IPS-18a (cell line): ENCODE results near the gene MRPL9.
A peak's percentile ranks its signal among the peaks of the same experiment; 100 is the strongest.
"Not testable (repeated sequence)": the region's sequence is repeated elsewhere in the genome, so short reads cannot be mapped to it uniquely, and the experiment has no call there.

Experiments used
- H3K27ac ChIP-seq: one replicate; pipeline ENCODE4 v1.5.1; 2013; ENCODE audit warnings: low read length
- H3K27me3 ChIP-seq: one replicate; pipeline ENCODE4 v1.6.1; 2013; ENCODE audit warnings: mild to moderate bottlenecking, low read length; ENCODE audit not compliant: control insufficient read depth, insufficient read depth
- H3K36me3 ChIP-seq: one replicate; pipeline ENCODE4 v1.6.1; 2013; ENCODE audit warnings: low read depth, low read length; ENCODE audit not compliant: control insufficient read depth
- H3K4me1 ChIP-seq: one replicate; pipeline ENCODE4 v1.6.1; 2013; ENCODE audit warnings: low read depth, low read length; ENCODE audit not compliant: control insufficient read depth
- H3K4me3 ChIP-seq: one replicate; pipeline ENCODE4 v1.5.1; 2013; ENCODE audit warnings: low read length
- H3K9ac ChIP-seq: one replicate; pipeline ENCODE4 v1.6.1; 2013; ENCODE audit warnings: mild to moderate bottlenecking, low read length, moderate library complexity
- H3K9me3 ChIP-seq: one replicate; pipeline ENCODE4 v1.6.1; 2013; ENCODE audit warnings: low read depth, low read length; ENCODE audit not compliant: control insufficient read depth

Gene MRPL9

DNA sequence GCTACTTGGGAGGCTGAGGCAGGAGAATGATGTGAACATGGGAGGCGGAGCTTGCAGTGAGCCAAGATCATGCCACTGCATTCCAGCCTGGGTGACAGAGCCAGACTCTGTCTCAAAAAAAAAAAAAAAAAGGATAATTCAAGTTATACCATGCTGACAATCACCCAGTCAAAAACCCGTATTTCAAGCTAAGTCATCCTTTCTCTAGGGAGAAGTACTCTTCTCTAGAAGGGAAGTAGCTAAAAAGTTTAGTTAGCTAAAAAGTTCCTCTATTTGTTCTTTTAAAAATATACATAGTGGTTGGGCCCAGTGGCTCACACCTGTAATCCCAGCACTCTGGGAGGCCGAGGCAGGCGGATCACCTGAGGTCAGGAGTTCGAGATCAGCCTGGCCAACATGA lies 17.4 kb upstream of the MRPL9 start:
- peaks cover 21% of the 10 kb centered on the region for H3K36me3 ChIP-seq
- not testable (repeated sequence) for H3K27me3 ChIP-seq, H3K4me1 ChIP-seq, H3K27ac ChIP-seq, H3K9ac ChIP-seq, H3K9me3 ChIP-seq, H3K4me3 ChIP-seq

DNA sequence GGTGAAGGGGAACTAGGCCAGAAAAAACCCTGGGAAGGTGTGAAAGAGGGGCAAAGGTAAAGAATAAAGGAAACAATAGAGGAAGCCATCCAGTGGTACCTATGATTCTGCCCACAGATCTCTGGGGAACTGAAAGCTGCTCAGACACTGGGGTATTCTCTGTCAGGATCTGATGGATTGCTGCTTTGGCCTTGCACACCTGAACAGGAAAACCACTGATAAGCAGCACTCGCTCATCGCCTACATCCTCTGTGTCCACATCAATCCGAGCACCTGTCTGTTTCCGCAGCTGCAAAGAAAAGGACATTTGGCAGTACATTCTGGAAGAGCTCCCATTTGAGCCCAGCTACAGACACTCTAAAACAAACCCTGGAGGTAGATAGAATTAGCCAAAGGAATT lies 16.6 kb upstream of the MRPL9 start:
- Histone ChIP-seq H3K27me3 (no peaks in the 10 kb centered on the region), H3K27ac (no peak overlapping the region), H3K36me3 (peaks cover 29% of the 10 kb centered on the region), H3K4me3 (no peak overlapping the region), H3K4me1 (no peaks in the 10 kb centered on the region), H3K9ac (no peak overlapping the region), H3K9me3 (no peaks in the 10 kb centered on the region)

DNA sequence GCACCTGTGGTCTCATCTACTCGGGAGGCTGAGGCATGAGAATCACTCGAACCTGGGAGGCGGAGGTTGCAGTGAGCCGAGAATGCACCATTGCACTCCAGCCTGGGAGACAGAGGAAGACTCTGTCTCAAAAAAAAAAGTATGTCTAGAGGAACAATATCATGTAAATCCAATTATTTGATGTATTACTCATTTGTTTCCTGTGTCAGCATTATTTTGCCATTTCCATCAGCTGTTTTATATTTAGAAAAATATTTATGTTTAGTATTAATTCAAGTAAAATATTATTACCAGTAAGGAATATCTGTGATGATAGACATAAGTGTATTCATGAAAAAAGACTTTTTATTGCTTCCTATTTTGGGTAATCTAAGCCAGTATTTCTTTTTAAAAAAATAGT lies 14.0 kb upstream of the MRPL9 start:
- no peaks in the 10 kb centered on the region for H3K4me1 ChIP-seq
- H3K27me3 ChIP-seq: no peaks in the 10 kb centered on the region
- H3K9ac ChIP-seq: no peak overlapping the region
- H3K36me3 ChIP-seq: peaks cover 44% of the 10 kb centered on the region
- H3K9me3 ChIP-seq: no peaks in the 10 kb centered on the region
- no peak overlapping the region for H3K4me3 ChIP-seq
- H3K27ac ChIP-seq: no peak overlapping the region

DNA sequence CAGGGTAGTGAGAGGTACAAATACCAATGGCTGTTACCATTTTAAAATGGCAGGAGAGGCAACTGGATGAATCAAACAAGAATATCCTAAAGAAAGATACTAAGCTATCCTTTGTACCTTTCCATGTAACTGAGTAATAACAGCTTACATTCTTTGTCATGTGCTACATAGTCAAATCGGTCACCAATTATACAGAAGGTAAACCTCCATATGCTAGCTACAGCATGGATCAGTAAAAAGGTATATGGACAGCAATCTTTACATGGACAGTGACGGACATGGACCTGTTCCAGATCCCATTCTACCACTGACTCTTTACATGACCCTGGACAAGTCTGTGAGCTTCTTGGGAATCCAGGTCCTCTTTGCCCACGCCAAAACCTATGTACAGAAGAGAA lies 13.4 kb upstream of the MRPL9 start:
- peaks cover 44% of the 10 kb centered on the region for H3K36me3 ChIP-seq

DNA sequence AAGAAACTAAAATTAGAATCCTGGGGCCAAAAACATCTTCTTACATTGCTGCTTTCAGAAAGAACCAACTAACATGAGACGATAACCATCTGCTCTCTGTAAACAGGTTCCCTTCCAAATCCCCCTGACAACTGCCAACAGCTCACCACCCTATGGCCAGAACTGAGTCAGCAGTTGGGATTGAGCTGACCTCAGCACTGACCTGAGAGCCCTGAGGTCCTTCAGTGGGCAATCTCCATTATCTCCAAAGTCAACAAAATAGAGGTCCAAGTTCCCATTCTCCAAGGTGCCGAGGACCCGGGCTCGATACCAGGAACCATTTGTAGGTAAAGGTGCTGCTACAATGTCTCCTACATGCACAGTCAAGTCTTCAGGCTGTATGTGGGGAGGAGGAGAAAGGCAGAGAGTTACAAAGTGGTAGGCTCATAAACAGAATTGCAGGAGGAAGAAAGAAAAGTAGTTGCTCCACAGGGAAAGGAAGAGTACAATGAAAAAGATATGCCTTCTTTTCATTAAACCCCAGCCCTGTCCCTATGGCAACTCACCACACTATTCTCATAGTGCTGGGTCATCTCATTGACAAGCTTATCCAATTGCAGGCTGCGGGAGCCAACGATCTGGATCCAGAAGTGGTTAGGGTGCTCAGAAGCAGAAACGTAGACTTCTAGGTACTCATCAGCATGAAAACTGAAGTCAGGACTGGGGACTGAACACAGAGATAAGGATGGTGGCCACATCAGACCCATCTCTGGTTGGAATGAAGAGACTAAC lies 12.8 kb upstream of the MRPL9 start:
- no peaks in the 10 kb centered on the region for H3K4me1 ChIP-seq
- no peak overlapping the region for H3K9ac ChIP-seq
- H3K36me3 ChIP-seq: peaks cover 44% of the 10 kb centered on the region
- no peaks in the 10 kb centered on the region for H3K9me3 ChIP-seq
- no peak overlapping the region for H3K4me3 ChIP-seq
- H3K27ac ChIP-seq: no peak overlapping the region
- H3K27me3 ChIP-seq: no peaks in the 10 kb centered on the region

More for the DNA sequence above, 13.4 kb upstream of the MRPL9 start:
- Histone ChIP-seq H3K27ac (no peak overlapping the region), H3K27me3 (no peaks in the 10 kb centered on the region), H3K4me3 (no peak overlapping the region), H3K4me1 (no peaks in the 10 kb centered on the region), H3K9ac (no peak overlapping the region), H3K9me3 (no peaks in the 10 kb centered on the region)

DNA sequence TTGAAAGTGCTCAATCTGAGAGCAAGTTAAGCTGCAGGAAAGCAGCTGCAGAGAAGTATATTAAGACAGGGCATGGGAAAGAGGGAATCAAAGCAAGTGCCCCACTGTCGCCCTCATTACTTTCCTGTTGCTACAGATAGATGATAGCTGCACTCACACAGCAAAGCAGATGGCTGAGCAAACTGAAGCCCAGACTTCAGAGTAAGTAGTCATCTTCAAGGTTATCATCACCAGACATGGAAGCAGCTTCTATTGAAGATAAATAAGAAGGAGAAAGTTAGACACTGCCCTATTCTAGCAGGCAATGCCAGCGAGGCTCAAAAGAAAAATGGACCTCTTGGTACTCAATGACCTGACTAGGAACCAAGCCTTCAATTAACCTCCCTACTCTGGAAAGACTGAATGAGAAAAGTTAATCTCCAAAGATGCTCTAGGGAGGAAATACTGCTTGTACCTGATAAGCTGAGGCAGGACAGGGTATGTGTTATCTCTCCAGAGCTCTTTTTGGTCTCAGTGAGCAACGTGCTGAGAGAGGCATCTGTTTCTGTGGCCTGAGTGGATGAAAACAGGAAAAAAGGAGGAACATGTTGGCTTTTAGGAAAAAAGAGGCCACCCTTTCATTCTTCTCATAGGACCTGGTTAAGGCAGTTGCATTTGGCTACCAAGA lies 11.1 kb upstream of the MRPL9 start:
- Histone ChIP-seq H3K27me3 (no peaks in the 10 kb centered on the region), H3K27ac (no peak overlapping the region), H3K4me3 (no peak overlapping the region), H3K36me3 (peaks cover 40% of the 10 kb centered on the region), H3K9ac (no peak overlapping the region), H3K4me1 (no peaks in the 10 kb centered on the region), H3K9me3 (no peaks in the 10 kb centered on the region)

DNA sequence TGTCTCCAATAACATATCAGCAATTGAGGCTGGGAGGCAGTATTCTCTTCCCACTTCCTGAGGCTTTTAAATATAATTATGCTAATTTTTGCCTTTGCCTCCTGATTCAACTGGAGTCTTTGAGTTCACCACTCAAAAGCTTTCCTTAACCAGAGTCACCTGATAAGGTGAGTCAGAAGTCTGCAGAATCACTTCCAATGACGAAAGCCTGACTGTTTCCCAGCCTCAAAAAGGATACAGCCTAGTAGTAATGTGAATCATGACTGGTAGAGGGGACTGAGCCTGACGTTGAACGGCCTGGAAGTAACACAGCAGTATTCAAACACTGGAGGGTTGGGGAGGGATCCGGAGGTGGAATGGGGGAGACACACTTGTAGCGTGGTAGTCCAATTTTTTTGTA lies 10.4 kb upstream of the MRPL9 start:
- Histone ChIP-seq H3K27me3 (no peaks in the 10 kb centered on the region), H3K4me1 (no peaks in the 10 kb centered on the region), H3K9me3 (no peaks in the 10 kb centered on the region), H3K27ac (no peak overlapping the region), H3K36me3 (peaks cover 35% of the 10 kb centered on the region), H3K9ac (no peak overlapping the region), H3K4me3 (no peak overlapping the region)

DNA sequence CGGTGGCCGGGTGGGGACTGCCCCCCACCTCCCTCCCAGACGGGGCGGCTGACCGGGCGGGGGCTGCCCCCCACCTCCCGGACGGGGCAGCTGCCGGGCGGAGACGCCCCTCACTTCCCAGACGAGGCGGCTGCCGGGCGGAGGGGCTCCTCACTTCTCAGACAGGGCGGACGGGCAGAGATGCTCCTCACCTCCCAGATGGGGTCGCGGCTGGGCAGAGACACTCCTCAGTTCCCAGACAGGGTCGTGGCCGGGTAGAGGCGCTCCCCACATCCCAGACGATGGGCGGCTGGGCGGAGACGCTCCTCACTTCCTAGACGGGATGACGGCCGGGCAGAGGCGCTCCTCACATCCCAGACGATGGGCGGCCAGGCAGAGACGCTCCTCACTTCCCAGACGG lies 6.0 kb upstream of the MRPL9 start:
- H3K4me3 ChIP-seq, H3K27me3 ChIP-seq, H3K36me3 ChIP-seq, H3K4me1 ChIP-seq, H3K9ac ChIP-seq, H3K27ac ChIP-seq, H3K9me3 ChIP-seq: not testable (repeated sequence)

DNA sequence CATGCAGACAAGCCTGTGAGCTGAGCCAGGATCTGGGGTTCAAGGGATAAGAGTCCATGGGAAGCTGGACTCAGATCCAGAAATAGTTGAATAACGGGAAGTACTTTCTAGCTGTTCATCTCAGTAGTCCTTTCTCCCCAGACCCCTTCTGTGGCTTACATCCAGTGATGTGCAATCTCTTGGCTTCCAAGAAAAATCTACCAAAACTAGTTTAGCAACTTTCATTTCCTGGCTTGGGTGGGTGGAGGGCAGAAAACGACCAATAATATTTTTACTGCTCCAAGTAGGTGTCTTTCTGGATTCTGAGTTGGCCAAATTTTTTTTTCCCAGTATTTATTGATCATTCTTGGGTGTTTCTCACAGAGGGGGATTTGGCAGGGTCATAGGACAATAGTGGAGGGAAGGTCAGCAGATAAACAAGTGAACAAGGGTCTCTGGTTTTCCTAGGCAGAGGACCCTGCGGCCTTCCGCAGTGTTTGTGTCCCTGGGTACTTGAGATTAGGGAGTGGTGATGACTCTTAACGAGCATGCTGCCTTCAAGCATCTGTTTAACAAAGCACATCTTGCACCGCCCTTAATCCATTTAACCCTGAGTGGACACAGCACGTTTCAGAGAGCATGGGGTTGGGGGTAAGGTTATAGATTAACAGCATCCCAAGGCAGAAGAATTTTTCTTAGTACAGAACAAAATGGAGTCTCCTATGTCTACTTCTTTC lies 5.2 kb upstream of the MRPL9 start:
- not testable (repeated sequence) for H3K9ac ChIP-seq, H3K27me3 ChIP-seq, H3K9me3 ChIP-seq, H3K4me3 ChIP-seq, H3K36me3 ChIP-seq, H3K27ac ChIP-seq, H3K4me1 ChIP-seq

DNA sequence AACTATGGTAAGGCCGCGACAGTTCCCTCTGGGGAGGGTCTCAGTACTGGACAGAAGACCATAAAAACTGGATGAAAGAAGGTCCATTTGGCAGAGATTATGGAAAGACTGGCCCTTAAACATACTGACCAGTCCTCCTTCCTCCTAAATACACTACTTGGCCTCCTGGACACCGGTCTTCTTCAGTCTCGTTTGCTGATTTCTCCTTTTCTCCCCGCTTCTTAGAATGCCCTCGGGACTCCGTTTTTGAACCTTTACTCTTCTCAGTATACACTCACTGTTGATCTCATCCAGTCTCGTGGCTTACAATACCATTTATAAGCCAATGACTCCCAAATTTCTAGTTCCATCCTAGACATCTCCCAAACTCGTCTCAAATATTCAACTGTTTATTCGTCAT lies 694 bp upstream of the MRPL9 start:
- Histone ChIP-seq H3K9me3 (no peaks in the 10 kb centered on the region), H3K27me3 (no peaks in the 10 kb centered on the region), H3K4me3 (peak overlapping the region; percentile 87), H3K9ac (peak overlapping the region; percentile 82), H3K27ac (peak overlapping the region; percentile 75), H3K4me1 (peaks cover 9% of the 10 kb centered on the region), H3K36me3 (peaks cover 28% of the 10 kb centered on the region)

DNA sequence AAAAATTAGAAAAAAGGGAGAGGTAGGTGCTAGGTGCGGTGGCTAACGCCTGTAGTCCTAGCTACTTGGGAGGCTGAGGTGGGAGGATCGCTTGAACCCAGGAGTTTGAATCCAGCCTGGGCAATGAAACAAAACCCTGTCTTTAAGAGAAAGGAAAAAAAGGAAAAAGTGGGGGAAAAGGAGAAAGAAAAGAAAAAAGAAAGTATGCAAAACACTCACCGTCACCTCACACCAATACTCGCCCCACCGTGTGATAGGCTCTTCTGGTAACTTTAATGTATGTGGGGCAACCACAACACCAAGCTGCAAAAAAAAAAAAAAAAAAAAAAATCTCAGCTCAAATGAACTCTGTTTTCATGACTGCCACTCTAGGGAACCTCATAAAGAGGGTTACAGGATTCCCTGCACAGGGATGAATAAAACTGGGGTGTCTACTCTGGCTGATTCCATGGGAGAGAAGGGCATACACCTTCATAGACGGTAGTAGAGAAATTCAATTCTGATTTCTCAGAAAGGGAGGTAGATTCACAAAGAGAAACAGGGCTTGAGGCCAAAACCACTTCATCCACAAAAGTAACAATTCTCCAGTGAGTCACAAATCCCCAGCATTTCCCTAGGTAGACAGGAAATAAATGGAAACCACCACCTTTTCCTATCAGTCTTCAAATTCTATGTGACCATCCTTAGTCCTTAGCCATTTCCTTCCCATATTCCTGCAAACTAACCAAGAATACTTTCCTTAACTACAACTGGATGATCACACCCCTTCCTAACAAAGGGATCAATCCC lies 2.5 kb downstream of the MRPL9 start:
- Histone ChIP-seq H3K36me3 (peaks cover 36% of the 10 kb centered on the region), H3K9me3 (no peaks in the 10 kb centered on the region), H3K4me3 (no peak overlapping the region), H3K27me3 (no peaks in the 10 kb centered on the region), H3K4me1 (peaks cover 9% of the 10 kb centered on the region), H3K9ac (no peak overlapping the region), H3K27ac (no peak overlapping the region)
